SH-SY5Y (cell line): ENCODE data around the gene TIRAP.

Experiments
- GATA2 ChIP-seq: IDR thresholded peaks from 2 replicates; pipeline ENCODE4 v1.6.1; 2011; ENCODE audit warnings: mild to moderate bottlenecking, low read depth, low read length
- GATA3 ChIP-seq: IDR thresholded peaks from 2 replicates; pipeline ENCODE4 v1.6.1; 2011; ENCODE audit warnings: low read depth, mild to moderate bottlenecking, low read length, moderate library complexity

GRCh38 chr11:126233391-126233790 lies 49.5 kb upstream of the TIRAP start:
- no peak for TF ChIP-seq GATA2
- TF ChIP-seq GATA3, result no peak
